ENCODE measurements around the gene ASB9. TPM values are rescaled to one million over a fixed set of nuclear protein-coding genes. Genes with fewer than 3 reads are reported as not detected.

The ASB9 gene
- total RNA-seq, 1 experiment from 2014 or later: not detected

DNA sequence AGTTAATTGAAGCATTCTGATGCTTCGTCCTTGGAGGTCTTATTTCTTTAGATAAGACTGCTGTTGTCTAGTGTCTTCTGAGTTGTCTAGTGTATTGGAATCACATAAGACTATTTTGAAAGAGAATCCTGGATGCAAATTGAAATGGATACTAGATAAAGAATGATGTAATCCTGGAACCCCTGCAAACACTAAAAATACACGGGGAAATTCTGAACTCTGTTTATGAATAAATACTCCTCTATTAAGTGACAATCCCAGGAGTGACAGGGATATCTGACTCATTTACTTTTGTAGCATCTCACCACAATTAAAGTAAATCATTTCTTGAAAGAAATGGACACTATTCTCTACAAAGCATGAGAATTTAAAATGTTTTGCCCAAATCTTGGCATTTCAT is 44.6 kb upstream of the ASB9 start:
- Histone ChIP-seq H3K14ac (ENCODE audit: insufficient read depth, low read length) (no peak overlapping the region), H3K27me3 (ENCODE audit: insufficient read depth, low read length) (no peaks in the 10 kb centered on the region), H4K8ac (replicated peaks; ENCODE audit: insufficient read length, low read depth, low read length) (no peak overlapping the region), H2AFZ (ENCODE audit: low read length) (no peak overlapping the region), H3K23ac (ENCODE audit: insufficient read length, low read depth, low read length) (no peak overlapping the region), H4K5ac (ENCODE audit: insufficient read length, low read depth, low read length) (no peak overlapping the region), H3K23me2 (ENCODE audit: insufficient read length, low read depth, low read length, poor library complexity, severe bottlenecking) (no peaks in the 10 kb centered on the region), H3K79me2 (ENCODE audit: insufficient read depth, low read length) (no peaks in the 10 kb centered on the region), H3K27ac (ENCODE audit: insufficient read length, low read depth, low read length) (no peak overlapping the region), H2BK12ac (ENCODE audit: insufficient read length, low read depth, low read length) (no peak overlapping the region), H4K91ac (ENCODE audit: insufficient read length, low read depth, low read length) (no peak overlapping the region), H2BK20ac (ENCODE audit: low read depth, low read length, poor library complexity, severe bottlenecking) (no peak overlapping the region), H2AK5ac (ENCODE audit: insufficient read length, low read length) (no peak overlapping the region), H3K18ac (ENCODE audit: insufficient read length, low read depth, low read length) (no peak overlapping the region), H2BK15ac (ENCODE audit: low read depth, low read length) (no peak overlapping the region), H3K9me3 (ENCODE audit: control insufficient read depth, low read depth, low read length) (no peaks in the 10 kb centered on the region), H3K79me1 (ENCODE audit: insufficient read depth, low read depth, low read length, poor library complexity, severe bottlenecking) (no peaks in the 10 kb centered on the region), H3K4me1 (ENCODE audit: insufficient read depth, low read length) (no peaks in the 10 kb centered on the region), H3K4me2 (ENCODE audit: insufficient read depth, insufficient read length, low read length) (no peak overlapping the region), H3K56ac (ENCODE audit: insufficient read length, low read depth, low read length) (no peak overlapping the region), H3T11ph (ENCODE audit: low read length) (no peak overlapping the region), H3K4ac (ENCODE audit: low read depth, low read length) (no peak overlapping the region), H2BK5ac (ENCODE audit: insufficient read length, low read length) (no peak overlapping the region), H3K9ac (ENCODE audit: extremely low read depth, insufficient read length, low read length) (no peak overlapping the region), H2BK120ac (ENCODE audit: low read depth, low read length, poor library complexity, severe bottlenecking) (no peak overlapping the region), H4K20me1 (ENCODE audit: control insufficient read depth, insufficient read depth, insufficient read length) (no peaks in the 10 kb centered on the region)
- no peak overlapping the region for H3K4me3 Mint-ChIP-seq
- no peaks in the 10 kb centered on the region for H3K36me3 Mint-ChIP-seq (ENCODE audit: insufficient read depth in 1 of 3, low read depth in 3 of 3)
- TF ChIP-seq, protein P1, sequence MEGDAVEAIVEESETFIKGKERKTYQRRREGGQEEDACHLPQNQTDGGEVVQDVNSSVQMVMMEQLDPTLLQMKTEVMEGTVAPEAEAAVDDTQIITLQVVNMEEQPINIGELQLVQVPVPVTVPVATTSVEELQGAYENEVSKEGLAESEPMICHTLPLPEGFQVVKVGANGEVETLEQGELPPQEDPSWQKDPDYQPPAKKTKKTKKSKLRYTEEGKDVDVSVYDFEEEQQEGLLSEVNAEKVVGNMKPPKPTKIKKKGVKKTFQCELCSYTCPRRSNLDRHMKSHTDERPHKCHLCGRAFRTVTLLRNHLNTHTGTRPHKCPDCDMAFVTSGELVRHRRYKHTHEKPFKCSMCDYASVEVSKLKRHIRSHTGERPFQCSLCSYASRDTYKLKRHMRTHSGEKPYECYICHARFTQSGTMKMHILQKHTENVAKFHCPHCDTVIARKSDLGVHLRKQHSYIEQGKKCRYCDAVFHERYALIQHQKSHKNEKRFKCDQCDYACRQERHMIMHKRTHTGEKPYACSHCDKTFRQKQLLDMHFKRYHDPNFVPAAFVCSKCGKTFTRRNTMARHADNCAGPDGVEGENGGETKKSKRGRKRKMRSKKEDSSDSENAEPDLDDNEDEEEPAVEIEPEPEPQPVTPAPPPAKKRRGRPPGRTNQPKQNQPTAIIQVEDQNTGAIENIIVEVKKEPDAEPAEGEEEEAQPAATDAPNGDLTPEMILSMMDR (conservative IDR thresholded peaks at IDR 0.05): no peak
- DNase-seq: no peak
- no peaks in the 10 kb centered on the region for H3K4me1 Mint-ChIP-seq
- peaks cover 3 to 20% of the 10 kb centered on the region in 2 experiments; a peak in 1 of 5 replicates for H3K9me3 Mint-ChIP-seq
- peaks cover 2% of the 10 kb centered on the region; the same call in 1 of the 2 replicates for H3K27me3 Mint-ChIP-seq (ENCODE audit: low read depth)
- no peak overlapping the region for H3K27ac Mint-ChIP-seq
- WGBS (ENCODE audit: extremely low coverage, insufficient read length, low lambda C conversion rate): no CpG with 5 or more reads among the region's 2 CpGs
